Mesothelial cell of epicardium (in vitro differentiated cells): Measurements from ENCODE around the gene VIPR2. TPM values are rescaled to one million over a fixed set of nuclear protein-coding genes. Genes with fewer than 3 reads are reported as not detected.

Experiments
- DNase-seq, 2 experiments: peaks; one replicate each; pipeline ENCODE4 v3.0.0; 2021; ENCODE audit warnings: low spot score in 2 of 2; ENCODE audit not compliant: unreplicated experiment in 2 of 2
- H3K27ac Mint-ChIP-seq: 2 replicates; pipeline ENCODE4 v1.8.0; 2021; ENCODE audit warnings: mixed read lengths
- H3K27me3 Mint-ChIP-seq: 2 replicates; pipeline ENCODE4 v1.8.0; 2021; ENCODE audit warnings: low read depth, mixed read lengths
- H3K36me3 Mint-ChIP-seq: 2 replicates; pipeline ENCODE4 v1.8.0; 2021; ENCODE audit warnings: mixed read lengths
- H3K4me1 Mint-ChIP-seq: 2 replicates; pipeline ENCODE4 v1.8.0; 2021; ENCODE audit warnings: mixed read lengths
- H3K4me3 Mint-ChIP-seq: 2 replicates; pipeline ENCODE4 v1.8.0; 2021; ENCODE audit warnings: mild to moderate bottlenecking, moderate library complexity, mixed read lengths
- H3K9me3 Mint-ChIP-seq: 2 replicates; pipeline ENCODE4 v1.8.0; 2021; ENCODE audit warnings: mixed read lengths
- total RNA-seq: library from RNA; stranded (reverse); gene quantifications from 3 replicates; pipeline ENCODE4 v1.2.1, GENCODE V29; 2021
- TF ChIP-seq, protein P1 (sequence below): fragments of 200-600 bp; sonication (generic); IDR thresholded peaks from one replicate; pipeline ENCODE4 v1.5.0; 2021; ENCODE audit warnings: antibody characterized with exemption; ENCODE audit not compliant: unreplicated experiment

VIPR2 gene
- total RNA-seq, 1 donor from 2014 or later, result 0.04 TPM

GRCh38 chr7:159075563-159076238 lies 69.0 kb downstream of the VIPR2 start:
- Mint-ChIP-seq H3K9me3 (peaks cover 5% of the 10 kb centered on the region), H3K4me1 (peaks cover 1% of the 10 kb centered on the region), H3K36me3 (no peaks in the 10 kb centered on the region), H3K4me3 (no peak overlapping the region), H3K27ac (no peak overlapping the region), H3K27me3 (peaks cover 4% of the 10 kb centered on the region)
- TF ChIP-seq, protein P1, sequence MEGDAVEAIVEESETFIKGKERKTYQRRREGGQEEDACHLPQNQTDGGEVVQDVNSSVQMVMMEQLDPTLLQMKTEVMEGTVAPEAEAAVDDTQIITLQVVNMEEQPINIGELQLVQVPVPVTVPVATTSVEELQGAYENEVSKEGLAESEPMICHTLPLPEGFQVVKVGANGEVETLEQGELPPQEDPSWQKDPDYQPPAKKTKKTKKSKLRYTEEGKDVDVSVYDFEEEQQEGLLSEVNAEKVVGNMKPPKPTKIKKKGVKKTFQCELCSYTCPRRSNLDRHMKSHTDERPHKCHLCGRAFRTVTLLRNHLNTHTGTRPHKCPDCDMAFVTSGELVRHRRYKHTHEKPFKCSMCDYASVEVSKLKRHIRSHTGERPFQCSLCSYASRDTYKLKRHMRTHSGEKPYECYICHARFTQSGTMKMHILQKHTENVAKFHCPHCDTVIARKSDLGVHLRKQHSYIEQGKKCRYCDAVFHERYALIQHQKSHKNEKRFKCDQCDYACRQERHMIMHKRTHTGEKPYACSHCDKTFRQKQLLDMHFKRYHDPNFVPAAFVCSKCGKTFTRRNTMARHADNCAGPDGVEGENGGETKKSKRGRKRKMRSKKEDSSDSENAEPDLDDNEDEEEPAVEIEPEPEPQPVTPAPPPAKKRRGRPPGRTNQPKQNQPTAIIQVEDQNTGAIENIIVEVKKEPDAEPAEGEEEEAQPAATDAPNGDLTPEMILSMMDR, result no peak
- DNase-seq, result no peak

- Mint-ChIP-seq H3K4me1 (peaks cover 10% of the 10 kb centered on the region), H3K4me3 (no peak overlapping the region), H3K27me3 (no peaks in the 10 kb centered on the region), H3K27ac (no peak overlapping the region), H3K9me3 (no peaks in the 10 kb centered on the region), H3K36me3 (no peaks in the 10 kb centered on the region)
- no peak for DNase-seq
- TF ChIP-seq, protein P1, result no peak
Observed at GRCh38 chr7:159071260-159071659, 73.4 kb downstream of the VIPR2 start.

DNA sequence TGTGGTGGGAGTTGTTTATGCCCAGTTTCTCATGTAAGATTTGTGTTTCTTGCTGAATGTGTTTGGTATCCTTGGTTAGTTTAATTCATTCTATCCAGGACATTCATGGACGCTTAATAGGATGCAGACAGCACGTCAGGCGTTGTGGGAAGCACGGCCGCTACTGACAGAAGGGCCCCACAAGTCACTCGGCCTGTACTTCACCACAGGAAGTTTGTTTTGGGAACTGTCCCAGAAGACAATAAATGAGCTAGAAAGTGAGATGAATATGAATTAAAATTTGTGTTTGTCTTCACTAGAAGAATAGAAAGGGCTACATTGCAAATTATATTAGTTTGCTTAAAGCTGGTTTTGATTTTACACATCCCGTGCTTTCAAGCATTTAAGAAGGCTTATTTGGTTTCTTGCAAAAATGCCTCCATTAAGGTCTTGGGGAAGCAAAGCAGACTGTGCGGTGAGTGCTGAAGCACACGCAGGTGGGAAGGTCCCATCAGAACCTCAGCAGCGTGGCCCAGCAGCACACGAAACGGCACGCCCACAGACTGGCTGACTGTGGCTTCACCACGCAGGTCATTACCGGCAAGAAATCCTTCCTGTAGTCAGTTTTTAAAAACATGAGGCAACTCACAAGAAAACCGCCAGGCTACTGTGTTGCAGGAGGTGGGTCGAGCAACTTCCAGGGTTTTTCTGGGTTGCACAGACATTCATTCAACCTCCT lies 74.1 kb downstream of the VIPR2 start:
- Mint-ChIP-seq H3K4me3 (no peak overlapping the region), H3K27ac (no peak overlapping the region), H3K9me3 (no peaks in the 10 kb centered on the region), H3K27me3 (no peaks in the 10 kb centered on the region), H3K36me3 (no peaks in the 10 kb centered on the region), H3K4me1 (peaks cover 10% of the 10 kb centered on the region)
- DNase-seq, result no peak
- TF ChIP-seq, protein P1, result no peak

- no peak overlapping the region for H3K27ac Mint-ChIP-seq
- TF ChIP-seq, protein P1, result no peak
- no peak overlapping the region for H3K4me3 Mint-ChIP-seq
- peaks cover 10% of the 10 kb centered on the region for H3K4me1 Mint-ChIP-seq
- H3K9me3 Mint-ChIP-seq, result no peaks in the 10 kb centered on the region
- peaks cover 2% of the 10 kb centered on the region for H3K27me3 Mint-ChIP-seq
- no peak for DNase-seq
- H3K36me3 Mint-ChIP-seq, result no peaks in the 10 kb centered on the region
Observed at GRCh38 chr7:159068893-159069448, 75.7 kb downstream of the VIPR2 start.

- no peaks in the 10 kb centered on the region for H3K9me3 Mint-ChIP-seq
- no peak overlapping the region for H3K4me3 Mint-ChIP-seq
- TF ChIP-seq, protein P1, result no peak
- H3K27ac Mint-ChIP-seq, result no peak overlapping the region
- no peak for DNase-seq
- no peaks in the 10 kb centered on the region for H3K36me3 Mint-ChIP-seq
- peaks cover 10% of the 10 kb centered on the region for H3K4me1 Mint-ChIP-seq
- H3K27me3 Mint-ChIP-seq, result peaks cover 2% of the 10 kb centered on the region
Observed at GRCh38 chr7:159068488-159068811, 76.2 kb downstream of the VIPR2 start.
